ENCODE results near the gene PGAP2. TPM values are rescaled to one million over a fixed set of nuclear protein-coding genes. Genes with fewer than 3 reads are reported as not detected.

The PGAP2 gene
- total RNA-seq, 3 donors from 2014 or later, result 12.3 to 24.3 (median 20.6) TPM

DNA sequence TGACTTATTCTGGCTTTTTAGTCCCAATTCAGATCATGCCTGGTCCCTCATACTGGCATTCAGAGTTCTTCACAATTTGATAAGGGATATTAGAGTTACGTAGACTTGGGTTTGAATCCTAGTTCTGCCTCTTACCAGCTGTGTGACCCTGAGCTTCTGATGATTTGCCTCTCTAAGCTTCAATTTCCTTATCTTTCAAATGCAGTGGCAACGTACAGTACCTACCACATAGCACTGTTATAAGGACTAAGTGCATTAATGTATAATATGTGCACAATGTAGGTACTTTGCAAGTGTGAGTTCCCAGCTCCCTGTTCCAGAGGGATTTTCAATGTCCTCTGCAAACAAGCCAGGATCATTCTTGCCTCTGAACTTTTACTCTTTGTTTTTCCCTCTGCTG lies 25.1 kb downstream of the PGAP2 start:
- no peak overlapping the region for H3K27ac ChIP-seq
- intact Hi-C loops (cut with DNase I; ENCODE audit: low total_unique reads), result no loop called here

DNA sequence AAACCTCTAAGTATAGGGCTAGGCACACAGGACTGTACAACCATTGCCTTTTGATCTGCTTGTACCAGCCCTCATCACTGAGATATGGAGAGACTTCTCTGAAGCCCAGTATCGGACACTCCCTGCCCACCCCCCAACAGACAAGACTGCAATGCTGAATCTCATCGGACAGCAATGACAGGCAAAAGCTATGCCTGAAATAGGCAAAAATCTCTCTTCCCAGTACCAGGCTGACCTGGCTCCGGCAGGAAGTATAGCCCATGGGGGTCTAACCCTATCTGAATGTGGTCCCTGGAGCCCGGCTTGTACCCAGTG lies 25.9 kb downstream of the PGAP2 start:
- Histone ChIP-seq H3K27ac (no peak overlapping the region), H3K9me3 (no peaks in the 10 kb centered on the region), H3K36me3 (no peaks in the 10 kb centered on the region), H3K27me3 (no peaks in the 10 kb centered on the region), H3K4me1 (peaks cover 0 to 2% of the 10 kb centered on the region in 2 donors), H3K4me3 (no peak overlapping the region)
- intact Hi-C loops (cut with DNase I; ENCODE audit: low total_unique reads), result no loop called here
- no peak for DNase-seq (ENCODE audit: low spot score in 2 of 2)
- TF ChIP-seq POLR2A (IDR thresholded peaks at IDR 0.05), result no peak
- TF ChIP-seq, protein P1, sequence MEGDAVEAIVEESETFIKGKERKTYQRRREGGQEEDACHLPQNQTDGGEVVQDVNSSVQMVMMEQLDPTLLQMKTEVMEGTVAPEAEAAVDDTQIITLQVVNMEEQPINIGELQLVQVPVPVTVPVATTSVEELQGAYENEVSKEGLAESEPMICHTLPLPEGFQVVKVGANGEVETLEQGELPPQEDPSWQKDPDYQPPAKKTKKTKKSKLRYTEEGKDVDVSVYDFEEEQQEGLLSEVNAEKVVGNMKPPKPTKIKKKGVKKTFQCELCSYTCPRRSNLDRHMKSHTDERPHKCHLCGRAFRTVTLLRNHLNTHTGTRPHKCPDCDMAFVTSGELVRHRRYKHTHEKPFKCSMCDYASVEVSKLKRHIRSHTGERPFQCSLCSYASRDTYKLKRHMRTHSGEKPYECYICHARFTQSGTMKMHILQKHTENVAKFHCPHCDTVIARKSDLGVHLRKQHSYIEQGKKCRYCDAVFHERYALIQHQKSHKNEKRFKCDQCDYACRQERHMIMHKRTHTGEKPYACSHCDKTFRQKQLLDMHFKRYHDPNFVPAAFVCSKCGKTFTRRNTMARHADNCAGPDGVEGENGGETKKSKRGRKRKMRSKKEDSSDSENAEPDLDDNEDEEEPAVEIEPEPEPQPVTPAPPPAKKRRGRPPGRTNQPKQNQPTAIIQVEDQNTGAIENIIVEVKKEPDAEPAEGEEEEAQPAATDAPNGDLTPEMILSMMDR (IDR thresholded peaks at IDR 0.05), result no peak
- no peak for TF ChIP-seq POLR2AphosphoS5 (IDR thresholded peaks at IDR 0.05)

More for the DNA sequence above, 25.1 kb downstream of the PGAP2 start:
- no peaks in the 10 kb centered on the region for H3K36me3 ChIP-seq
- TF ChIP-seq, protein P1 (IDR thresholded peaks at IDR 0.05), result no peak
- no peak for TF ChIP-seq POLR2A (IDR thresholded peaks at IDR 0.05)
- no peak for TF ChIP-seq POLR2AphosphoS5 (IDR thresholded peaks at IDR 0.05)
- no peaks in the 10 kb centered on the region for H3K4me1 ChIP-seq
- no peaks in the 10 kb centered on the region for H3K9me3 ChIP-seq
- no peaks in the 10 kb centered on the region for H3K27me3 ChIP-seq
- DNase-seq (ENCODE audit: low spot score in 2 of 2), result no peak
- no peak overlapping the region for H3K4me3 ChIP-seq

DNA sequence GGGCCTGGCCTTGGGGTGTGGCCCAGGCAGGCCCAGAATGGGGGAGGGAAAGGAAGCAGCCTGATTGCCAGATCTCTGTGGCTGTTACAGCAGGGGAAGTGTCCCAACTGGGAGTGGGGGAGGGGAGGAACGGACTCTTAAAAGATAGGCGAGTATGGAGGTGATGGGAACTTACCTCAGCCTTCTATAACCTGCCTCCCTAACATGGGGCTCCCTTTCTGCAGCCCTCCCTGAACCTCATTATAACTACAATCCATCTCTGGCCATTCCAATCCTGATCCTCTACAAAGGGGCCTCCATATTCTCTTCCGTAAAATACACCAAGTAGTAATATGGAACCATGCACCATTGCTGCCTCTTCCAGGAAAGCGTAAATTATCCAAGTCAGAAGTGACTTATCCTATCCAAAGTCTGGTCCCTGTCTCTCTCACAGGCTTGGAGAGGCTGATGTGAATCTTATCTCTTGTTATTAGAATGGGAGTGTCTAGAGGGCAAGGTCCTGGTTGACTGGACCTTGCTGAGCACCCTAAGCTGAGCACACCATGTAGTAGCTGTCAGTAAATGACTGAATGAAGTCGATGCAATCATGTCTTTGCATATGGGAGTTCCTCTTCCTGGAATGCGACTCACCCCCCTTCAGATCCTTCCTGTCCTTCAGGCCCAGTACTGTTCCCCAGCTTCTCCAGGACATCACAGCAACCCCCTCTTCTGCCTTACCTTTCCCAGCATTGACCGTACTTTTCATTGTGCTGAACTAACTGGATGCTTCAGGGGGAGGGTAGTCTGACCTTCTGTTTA lies 26.5 kb downstream of the PGAP2 start:
- DNase-seq (ENCODE audit: low spot score in 2 of 2), result no peak
- TF ChIP-seq, protein P1 (IDR thresholded peaks at IDR 0.05), result no peak
- TF ChIP-seq POLR2AphosphoS5 (IDR thresholded peaks at IDR 0.05), result no peak
- no peak for TF ChIP-seq POLR2A (IDR thresholded peaks at IDR 0.05)
- no peak overlapping the region for H3K4me3 ChIP-seq
- H3K4me1 ChIP-seq, result peaks cover 0 to 7% of the 10 kb centered on the region in 2 donors
- no peaks in the 10 kb centered on the region for H3K9me3 ChIP-seq
- H3K27me3 ChIP-seq, result no peaks in the 10 kb centered on the region
- no peaks in the 10 kb centered on the region for H3K36me3 ChIP-seq
- intact Hi-C loops (cut with DNase I; ENCODE audit: low total_unique reads), result no loop called here
- peak overlapping the region in 1 of 2 donors; percentile 20 for H3K27ac ChIP-seq

DNA sequence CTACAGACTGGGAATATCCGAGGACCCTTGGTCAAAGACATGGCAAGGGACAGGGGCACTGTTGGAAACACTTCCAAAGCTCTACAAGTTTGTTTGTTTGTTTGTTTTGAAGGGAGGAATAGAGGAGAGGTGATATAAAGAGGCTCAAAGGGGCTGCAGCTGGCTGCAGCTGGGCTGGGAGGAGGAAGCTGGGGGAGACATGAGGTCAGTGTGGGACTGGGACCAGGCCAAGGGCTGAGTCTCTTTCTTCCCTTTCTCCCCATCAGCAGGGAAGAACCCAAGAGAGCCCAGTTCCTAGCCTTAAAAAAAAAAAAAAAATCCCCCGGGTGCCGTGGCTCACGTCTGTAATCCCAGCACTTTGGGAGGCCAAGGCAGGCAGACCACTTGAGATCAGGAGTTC lies 27.4 kb downstream of the PGAP2 start:
- Histone ChIP-seq H3K4me1 (peaks cover 0 to 10% of the 10 kb centered on the region in 2 donors), H3K4me3 (no peak overlapping the region), H3K27ac (peak overlapping the region in 1 of 2 donors; percentile 20), H3K36me3 (no peaks in the 10 kb centered on the region), H3K9me3 (no peaks in the 10 kb centered on the region), H3K27me3 (no peaks in the 10 kb centered on the region)
- intact Hi-C loops (cut with DNase I; ENCODE audit: low total_unique reads), result no loop called here
- no peak for DNase-seq (ENCODE audit: low spot score in 2 of 2)
- no peak for TF ChIP-seq POLR2A (IDR thresholded peaks at IDR 0.05)
- TF ChIP-seq POLR2AphosphoS5 (IDR thresholded peaks at IDR 0.05), result no peak
- TF ChIP-seq, protein P1 (IDR thresholded peaks at IDR 0.05), result no peak

DNA sequence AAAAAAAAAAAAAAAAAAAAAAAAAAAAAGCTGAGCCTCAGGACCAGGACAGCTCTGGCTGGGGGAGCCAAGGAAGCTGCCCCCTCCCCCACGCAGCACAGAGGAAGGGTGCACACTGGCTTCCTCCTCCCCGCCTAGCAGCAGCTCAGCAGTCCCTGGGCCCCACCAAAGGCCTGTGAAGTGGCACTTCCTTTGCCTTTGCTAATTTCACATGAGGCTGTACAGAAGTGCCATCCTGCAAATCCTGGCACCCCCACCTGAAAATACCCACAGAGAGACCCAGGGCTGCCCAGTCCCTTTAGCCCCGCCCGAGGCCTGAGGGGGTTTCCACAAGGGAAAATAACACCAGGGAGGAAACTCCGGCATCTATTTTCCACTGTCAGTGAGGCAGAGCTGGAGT lies 28.5 kb downstream of the PGAP2 start:
- TF ChIP-seq POLR2A (IDR thresholded peaks at IDR 0.05), result no peak
- TF ChIP-seq, protein P1 (IDR thresholded peaks at IDR 0.05), result no peak
- no peak for TF ChIP-seq POLR2AphosphoS5 (IDR thresholded peaks at IDR 0.05)
- intact Hi-C loops (cut with DNase I; ENCODE audit: low total_unique reads), result no loop called here
- Histone ChIP-seq H3K4me1 (peaks cover 0 to 10% of the 10 kb centered on the region in 2 donors), H3K27ac (peak overlapping the region in 1 of 2 donors; percentile 33), H3K27me3 (no peaks in the 10 kb centered on the region), H3K9me3 (no peaks in the 10 kb centered on the region), H3K36me3 (no peaks in the 10 kb centered on the region), H3K4me3 (no peak overlapping the region)
- DNase-seq (ENCODE audit: low spot score in 2 of 2), result no peak
